ENCODE measurements around the gene MYH13.

GRCh38 chr17:10285896-10286295 lies 86.9 kb downstream of the MYH13 start:
- TF ChIP-seq, protein P1, sequence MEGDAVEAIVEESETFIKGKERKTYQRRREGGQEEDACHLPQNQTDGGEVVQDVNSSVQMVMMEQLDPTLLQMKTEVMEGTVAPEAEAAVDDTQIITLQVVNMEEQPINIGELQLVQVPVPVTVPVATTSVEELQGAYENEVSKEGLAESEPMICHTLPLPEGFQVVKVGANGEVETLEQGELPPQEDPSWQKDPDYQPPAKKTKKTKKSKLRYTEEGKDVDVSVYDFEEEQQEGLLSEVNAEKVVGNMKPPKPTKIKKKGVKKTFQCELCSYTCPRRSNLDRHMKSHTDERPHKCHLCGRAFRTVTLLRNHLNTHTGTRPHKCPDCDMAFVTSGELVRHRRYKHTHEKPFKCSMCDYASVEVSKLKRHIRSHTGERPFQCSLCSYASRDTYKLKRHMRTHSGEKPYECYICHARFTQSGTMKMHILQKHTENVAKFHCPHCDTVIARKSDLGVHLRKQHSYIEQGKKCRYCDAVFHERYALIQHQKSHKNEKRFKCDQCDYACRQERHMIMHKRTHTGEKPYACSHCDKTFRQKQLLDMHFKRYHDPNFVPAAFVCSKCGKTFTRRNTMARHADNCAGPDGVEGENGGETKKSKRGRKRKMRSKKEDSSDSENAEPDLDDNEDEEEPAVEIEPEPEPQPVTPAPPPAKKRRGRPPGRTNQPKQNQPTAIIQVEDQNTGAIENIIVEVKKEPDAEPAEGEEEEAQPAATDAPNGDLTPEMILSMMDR (IDR thresholded peaks at IDR 0.05): no peak
- TF ChIP-seq EZH2phosphoT487 (IDR thresholded peaks at IDR 0.05) (no peak), EZH2 (IDR thresholded peaks at IDR 0.05) (no peak)

Data from neural progenitor cell (in vitro differentiated cells).